ENCODE data around the gene RPUSD1.
A peak's percentile ranks its signal among the peaks of the same experiment; 100 is the strongest.

Gene RPUSD1

DNA sequence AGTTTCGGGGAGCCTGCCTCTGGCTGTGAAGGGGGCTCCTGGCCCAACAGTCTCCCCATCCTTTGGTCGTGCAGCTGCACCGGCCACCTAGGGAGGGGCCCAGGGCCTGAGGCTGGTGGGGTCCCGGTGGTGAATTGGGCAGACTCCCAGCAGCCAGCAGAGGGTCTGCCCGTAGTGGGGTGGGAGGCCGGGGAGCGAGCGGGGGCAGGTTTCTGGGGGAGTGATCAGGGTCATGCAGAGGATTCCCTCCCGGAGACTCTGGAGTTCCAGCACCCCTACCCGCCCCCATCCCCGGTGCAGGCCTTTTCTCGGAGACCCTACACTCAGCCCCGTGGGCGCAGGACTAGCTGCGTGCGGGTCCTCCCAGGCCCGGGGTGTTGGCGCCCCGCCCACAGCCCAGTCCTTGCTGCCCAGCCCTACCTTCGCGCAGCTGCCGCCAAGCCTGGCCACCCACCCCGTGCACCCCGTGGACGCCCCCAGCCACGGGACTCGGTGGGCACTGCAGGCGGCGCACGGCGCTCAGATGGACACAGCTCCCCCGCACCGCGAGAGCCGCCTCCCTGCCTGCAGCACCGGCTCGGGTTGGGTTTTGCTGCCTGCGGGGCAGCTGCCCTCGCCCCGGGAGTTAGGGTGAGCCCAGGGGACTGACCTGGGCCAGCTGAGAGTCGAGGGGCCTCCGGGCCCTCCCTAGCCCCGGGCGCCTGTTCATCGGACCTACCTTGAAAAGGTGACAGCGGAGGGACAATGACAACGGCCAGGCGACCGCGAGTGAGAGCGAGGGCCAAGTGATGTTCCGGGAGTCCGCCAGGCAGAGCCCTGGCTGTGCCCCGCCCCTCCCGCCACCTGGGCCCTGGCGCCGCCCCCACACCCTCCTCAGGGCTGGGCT lies 12.0 kb upstream of the RPUSD1 start, which contains the start of gene GNG13:
GNG13 (minus strand) TSS at position 787 of the 886 bp plus-strand sequence. CDS start 1,657 bp downstream, outside the sequence.
- no peak for DNase-seq (ENCODE audit: extremely low read depth in 1 of 2, low read depth in 1 of 2)

DNA sequence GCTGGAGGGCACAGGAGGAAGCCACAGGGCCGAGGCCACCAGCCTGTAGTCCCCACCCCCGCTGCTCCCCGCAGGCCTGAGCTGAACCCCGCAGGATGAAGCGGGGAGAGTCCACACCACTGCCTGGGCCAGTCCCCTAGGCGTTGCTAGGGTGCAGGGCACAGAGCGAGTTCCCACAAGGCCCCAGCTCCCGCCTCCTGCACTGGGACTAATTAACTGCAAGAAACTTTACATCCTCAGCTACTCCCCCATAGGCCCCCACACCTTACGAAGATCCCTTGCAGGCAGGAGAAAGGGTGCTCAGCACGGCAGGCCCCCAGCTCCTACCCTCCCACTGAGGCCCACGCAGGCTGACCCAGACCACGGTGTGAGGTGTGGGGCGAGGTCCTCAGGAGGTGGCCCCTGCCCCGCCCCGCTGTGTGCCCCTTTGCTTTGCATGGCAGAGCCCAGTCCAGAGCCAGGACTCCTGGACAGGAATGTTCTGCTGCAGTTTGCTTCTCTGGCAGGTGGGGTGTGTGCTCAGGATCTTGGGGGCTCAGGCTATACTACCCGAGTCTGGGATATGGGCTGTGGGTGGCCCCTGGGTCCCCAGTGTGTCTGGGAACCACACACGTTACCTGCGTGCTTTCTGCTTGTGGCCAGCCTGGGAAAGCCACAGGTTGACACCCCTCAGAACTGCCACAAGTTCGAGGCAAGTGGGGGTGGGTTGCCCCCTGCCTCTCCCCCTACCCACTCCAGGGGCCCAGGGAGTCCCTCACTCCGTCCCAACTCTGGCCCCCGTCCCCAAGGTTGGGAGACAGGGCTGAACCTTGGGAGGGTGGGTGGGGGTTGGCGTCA lies 11.1 kb upstream of the RPUSD1 start:
- no peak for DNase-seq (ENCODE audit: extremely low read depth in 1 of 2, low read depth in 1 of 2)

DNA sequence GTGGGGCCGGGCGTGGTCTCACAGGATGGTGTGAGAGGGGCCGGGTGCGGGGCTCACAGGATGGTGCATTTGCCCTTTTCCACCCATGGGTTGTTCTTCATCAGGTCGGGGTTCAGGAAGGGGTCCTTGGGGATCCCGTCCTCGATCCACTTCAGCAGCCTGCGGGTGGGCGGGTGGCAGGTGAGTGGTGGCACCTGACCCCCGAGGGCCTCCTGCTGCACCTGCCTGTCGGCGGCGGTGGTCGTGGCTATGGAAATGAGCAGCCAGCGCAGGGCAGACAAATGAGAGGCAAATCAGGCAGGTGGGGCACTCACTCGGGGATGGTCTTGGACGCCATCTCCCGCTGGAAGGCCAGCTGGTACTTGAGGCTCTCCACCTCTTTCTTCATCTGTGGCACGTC lies 10.5 kb upstream of the RPUSD1 start:
- no peak for DNase-seq (ENCODE audit: extremely low read depth in 1 of 2, low read depth in 1 of 2)

DNA sequence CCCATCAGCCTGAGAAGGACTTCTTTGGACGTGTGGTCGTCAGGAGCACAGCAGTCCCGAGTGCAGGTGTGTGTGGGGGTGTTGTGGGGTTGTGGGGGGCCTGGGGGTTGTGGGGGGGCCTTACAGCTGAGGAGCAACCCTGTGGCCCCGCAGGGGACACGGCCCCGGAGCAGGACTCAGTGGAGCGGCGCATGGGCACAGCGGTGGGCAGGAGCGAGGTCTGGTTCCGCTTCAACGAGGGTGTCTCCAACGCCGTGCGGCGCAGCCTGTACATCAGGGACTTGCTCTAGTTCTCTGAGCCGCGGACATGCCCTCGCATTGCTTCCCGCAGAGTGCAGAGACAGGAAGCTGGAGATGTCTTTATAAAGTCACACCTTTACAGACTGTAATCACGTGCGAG lies 9.5 kb upstream of the RPUSD1 start:
- no peak for DNase-seq (ENCODE audit: extremely low read depth in 1 of 2, low read depth in 1 of 2)

DNA sequence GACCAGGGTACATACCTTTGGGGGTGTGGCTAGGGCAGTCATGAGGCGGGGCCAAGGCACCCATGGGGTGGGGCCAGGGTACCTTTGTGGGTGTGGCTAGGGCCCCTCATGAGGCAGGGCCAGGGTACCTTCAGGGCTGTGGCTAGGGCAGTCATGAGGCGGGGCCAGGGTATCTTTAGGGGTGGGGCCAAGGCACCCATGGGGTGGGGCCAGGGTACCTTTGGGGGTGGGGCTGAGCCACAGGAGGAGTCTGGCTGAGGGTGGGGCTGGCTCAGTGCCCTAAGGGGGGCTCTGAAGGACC lies 8.9 kb upstream of the RPUSD1 start:
- no peak for DNase-seq (ENCODE audit: extremely low read depth in 1 of 2, low read depth in 1 of 2)

DNA sequence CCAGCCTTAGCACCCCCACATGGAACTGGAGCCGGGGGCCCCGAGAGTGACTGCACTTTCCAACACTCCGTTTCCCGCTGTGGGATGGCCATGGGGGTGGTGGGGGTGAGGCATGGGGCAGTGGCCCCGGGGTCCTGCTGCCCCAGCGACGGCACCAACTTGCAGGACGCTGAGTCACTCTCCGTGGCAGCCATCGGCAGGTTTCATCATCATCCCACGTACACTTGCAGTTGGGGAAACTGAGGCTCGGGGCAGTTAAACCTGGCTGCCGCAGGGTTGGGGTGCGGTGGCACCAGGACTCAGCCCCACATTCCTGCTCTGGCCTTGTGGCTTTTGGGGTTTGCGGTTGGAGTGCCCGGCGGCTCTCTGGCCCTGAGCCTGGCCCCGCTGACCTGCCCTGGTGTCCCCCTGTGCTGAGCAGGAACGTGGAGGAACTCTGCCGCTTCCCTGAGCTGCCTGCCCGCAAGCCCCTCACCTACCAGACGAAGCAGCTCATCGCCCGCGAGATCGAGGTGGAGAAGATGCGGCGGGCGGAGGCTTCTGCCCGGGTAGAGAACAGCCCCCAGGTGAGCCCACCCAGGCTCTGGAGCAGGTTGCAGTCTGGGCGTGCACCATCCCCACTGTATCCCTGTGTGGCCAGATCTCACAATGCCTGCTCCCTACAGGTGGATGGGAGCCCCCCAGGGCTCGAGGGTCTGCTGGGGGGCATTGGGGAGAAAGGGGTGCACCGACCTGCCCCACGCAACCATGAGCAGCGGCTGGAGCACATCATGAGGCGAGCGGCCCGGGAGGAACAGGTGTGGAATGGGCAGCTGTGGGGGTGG lies 8.3 kb upstream of the RPUSD1 start:
- no peak for DNase-seq (ENCODE audit: extremely low read depth in 1 of 2, low read depth in 1 of 2)

DNA sequence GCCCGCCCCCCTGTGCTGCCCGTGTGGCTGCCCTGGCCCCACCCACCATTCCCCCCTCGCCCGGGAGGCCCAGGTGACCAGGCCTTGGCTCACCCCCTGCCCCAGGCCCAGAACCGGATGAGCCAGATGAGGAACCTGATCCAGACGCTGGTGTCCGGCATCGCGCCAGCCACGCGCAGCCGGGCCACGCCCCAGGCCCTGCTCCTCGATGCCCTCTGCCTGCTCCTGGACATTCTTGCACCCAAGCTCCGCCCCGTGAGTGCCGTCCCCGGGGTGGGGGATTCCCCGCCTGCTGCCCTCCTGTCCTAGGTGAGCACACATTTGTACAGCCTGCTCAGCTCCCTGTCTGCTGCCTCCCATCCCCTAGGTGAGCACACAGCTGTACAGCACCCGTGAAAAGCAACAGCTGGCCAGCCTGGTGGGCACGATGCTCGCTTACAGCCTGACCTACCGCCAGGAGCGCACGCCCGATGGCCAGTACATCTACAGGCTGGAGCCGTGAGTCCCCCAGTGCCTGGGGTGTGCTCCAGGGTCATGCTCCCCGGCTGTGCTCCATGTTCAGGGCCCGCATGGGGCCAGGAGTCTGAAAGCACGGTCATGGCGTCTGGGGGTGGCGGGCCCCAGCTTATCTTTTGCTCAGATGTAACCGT lies 7.5 kb upstream of the RPUSD1 start:
- DNase-seq (ENCODE audit: extremely low read depth in 1 of 2, low read depth in 1 of 2): no peak

DNA sequence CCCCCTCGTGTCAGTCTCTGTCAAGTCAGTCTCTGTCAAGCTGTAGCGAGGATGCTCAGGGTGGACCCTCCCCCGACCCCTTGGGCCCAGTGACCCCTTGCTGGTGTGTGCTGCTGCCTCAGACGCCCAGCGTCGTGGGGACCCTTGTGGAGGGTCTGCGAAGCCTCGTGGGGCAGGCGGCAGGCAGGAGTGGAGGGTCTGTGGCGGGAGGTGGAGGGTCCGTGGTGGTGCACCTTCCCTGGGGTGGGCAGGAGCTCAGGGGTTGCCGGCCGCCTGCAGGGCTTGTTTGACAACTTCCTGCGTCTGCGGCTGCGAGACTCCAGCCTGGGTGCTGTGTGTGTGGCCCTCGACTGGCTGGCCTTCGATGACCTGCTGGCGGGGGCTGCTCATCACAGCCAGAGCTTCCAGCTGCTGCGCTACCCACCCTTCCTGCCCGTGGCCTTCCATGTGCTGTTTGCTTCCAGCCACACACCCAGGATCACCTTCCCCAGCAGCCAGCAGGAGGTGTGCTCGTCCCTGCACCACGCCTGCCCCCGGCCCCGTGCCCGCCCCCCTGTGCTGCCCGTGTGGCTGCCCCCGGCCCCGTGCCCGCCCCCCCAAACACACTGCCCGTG lies 6.8 kb upstream of the RPUSD1 start:
- no peak for DNase-seq (ENCODE audit: extremely low read depth in 1 of 2, low read depth in 1 of 2)

DNA sequence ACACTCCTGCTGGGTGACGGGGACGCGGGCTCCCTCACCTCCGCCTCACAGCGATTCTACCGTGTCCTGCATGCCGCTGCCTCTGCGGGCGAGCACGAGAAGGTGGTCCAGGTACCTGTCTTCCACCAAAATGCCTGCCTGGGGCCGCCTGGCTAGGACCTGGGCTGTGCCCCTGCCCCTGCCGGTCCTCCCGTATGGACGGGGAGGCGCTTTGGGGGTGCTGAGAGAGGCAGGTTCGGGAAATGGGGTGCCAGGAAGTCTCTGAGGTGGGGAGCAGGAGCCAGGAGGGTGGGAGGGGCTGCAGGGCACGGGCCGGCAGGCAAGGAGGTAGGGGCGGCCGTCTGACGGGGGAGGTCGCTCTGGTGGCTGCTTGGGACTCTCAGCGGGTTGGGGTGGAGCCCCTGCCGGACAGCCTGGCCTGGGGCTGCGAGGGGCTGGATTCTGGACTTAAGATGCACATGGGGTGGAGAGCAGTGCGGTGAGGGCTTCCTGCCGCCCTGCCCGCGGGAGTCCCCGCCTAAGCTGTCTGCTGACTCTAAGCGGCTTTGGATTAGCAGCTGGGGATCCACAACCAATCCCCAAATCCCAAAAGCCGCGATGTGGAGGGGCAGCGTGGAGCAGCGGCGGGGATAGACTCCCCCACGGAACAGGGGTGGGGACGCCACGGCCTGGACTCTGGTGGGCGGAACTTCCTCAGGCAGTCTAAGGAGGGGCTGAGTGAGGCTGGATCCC lies 6.1 kb upstream of the RPUSD1 start:
- DNase-seq (ENCODE audit: extremely low read depth in 1 of 2, low read depth in 1 of 2): no peak

DNA sequence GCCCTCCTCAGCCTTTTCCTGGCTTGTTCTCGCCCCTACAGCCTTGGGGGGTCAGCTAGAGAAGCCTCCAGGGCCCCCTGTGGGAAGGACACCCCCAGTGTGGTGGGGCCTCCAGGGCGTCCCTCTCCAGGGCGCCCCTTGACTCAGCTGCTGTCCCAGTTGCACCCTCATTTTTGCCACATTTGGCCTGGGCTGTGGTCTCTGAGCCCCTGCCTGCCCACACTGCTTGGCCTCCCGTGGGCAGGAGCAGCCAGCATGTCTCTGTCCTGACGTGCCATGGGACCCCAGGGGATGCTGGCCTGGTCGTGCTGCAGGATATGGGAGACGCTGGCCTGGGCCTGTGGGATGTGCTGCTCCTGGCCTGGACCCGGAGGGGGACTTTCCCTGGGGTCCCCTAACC lies 5.2 kb upstream of the RPUSD1 start:
- no peak for DNase-seq (ENCODE audit: extremely low read depth in 1 of 2, low read depth in 1 of 2)

DNA sequence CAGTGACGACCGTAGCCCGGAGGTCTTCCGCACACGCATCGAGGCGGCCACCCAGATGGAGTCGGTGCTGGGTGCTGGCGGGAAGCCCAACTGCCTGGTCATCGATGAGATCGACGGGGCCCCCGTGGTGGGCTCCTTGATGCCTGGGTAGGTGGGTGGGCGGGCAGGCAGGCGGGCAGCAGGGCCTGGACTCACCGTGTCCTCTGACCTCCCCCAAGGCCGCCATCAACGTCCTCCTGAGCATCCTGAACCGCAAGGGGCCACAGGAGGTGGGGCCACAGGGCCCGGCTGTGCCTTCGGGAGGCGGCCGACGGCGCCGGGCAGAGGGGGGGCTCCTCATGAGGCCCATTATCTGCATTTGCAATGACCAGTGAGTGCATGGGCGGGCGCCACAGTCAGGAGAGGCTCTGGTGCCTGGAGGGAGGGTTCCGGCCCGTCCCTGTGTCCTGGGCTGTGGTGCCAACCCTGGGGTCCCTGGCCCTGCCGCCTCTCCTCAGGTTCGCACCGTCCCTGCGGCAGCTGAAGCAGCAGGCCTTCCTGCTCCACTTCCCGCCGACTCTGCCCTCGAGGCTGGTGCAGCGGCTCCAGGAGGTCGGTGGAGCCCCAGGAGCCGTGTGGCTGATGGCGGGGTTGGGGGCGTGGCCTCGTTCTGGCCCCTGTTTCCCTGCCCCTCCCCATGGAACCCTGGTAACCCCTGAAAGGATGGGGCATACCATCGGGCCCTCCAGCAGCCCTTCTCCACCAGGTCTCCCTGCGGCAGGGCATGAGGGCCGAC lies 4.2 kb upstream of the RPUSD1 start:
- DNase-seq (ENCODE audit: extremely low read depth in 1 of 2, low read depth in 1 of 2): no peak

DNA sequence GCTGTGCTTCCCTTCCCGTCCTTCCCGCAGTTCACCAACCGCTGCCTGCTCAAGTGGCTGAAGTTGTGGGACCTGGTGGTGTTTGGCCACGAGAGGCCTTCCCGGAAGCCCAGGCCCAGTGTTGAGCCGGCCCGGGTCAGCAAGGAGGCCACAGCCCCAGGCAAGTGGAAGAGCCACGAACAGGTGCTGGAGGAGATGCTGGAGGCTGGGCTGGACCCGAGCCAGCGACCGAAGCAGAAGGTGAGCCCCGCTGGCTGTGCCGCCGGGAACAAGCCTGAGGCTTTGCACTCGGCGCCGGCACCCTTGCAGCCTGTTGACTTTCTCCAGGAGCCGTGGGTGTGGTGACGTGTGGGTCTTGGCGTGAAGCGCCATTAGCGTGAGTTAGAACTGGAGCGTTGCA lies 3.0 kb upstream of the RPUSD1 start:
- DNase-seq (ENCODE audit: extremely low read depth in 1 of 2, low read depth in 1 of 2): no peak

DNA sequence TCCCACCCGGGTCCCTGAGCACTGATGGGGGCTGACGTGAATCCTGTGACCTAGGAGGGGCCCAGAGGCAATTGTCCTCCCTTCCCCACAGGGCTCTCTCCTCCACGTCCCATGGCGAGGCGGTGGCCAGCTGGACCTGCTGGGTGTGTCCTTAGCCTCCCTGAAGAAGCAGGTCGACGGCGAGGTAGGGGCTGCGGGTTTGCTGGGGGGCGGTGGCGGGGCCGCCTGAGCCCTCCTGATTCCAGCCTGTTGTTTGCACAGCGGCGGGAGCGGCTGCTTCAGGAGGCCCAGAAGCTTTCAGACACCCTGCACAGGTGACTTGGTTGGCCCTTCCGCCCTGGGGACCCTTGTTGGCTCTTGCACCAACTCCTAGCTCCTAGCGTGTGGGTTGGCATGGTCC lies 1.9 kb upstream of the RPUSD1 start:
- no peak for DNase-seq (ENCODE audit: extremely low read depth in 1 of 2, low read depth in 1 of 2)

DNA sequence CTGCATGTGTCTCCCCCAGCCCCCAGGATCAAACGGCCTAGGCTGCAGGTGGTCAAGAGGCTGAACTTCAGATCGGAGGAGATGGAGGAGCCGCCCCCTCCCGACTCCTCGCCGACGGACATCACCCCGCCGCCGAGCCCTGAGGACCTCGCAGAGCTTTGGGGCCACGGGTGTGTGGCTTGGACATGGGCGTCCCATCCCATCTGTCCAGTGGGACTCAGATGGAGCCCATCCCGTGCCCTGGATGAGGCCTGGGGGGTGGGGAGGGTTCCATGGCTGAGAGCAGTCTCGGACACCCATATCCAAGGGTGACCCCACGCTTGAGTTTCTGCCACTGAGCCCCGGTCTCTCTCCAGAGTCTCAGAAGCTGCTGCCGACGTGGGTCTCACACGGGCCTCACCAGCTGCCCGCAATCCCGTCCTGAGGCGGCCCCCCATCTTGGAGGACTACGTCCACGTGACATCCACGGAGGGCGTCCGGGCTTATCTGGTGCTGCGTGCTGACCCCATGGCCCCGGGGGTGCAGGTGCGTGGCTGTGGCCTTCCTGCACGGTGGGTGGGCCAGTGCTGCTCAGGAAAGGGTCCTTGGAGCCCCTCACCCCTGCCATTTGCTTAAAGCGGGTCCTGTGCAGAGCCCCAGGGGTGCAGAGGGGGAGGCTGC lies 1.1 kb upstream of the RPUSD1 start:
- DNase-seq (ENCODE audit: extremely low read depth in 1 of 2, low read depth in 1 of 2): no peak

DNA sequence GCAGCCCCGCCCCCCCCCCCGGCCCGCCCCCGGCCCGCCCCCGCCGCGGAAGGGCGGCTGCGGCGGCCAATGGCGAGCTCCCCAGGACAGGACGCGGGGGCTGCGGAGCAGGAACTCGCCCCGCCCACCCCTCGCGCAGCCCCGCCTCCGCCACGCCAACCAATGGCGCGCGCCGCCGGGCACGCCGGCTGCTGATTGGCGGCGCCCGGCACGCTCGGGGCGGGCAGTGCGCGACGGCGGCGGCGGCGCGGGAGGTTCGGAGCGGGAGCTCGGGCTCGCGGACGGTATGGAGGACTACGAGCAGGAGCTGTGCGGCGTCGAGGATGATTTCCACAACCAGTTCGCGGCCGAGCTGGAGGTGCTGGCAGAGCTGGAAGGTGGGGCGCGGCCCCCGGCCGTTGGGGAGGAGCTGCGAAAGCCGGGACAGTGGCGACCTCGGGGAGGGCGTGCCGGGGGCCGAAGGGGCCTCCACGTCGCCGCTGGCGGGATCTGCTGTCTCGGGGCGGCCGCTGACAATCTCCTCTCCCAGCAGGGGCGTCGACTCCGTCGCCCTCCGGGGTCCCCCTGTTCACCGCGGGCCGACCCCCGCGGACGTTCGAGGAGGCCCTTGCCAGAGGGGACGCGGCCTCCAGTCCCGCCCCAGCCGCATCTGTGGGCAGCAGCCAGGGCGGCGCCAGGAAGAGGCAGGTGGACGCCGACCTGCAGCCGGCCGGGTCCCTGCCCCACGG lies 382 bp upstream of the RPUSD1 start, which contains the start of gene CHTF18:
CHTF18 (plus strand) TSS at position 222 of the 728 bp plus-strand sequence; CDS start at position 287, 65 bp downstream.
- DNase-seq (ENCODE audit: extremely low read depth in 1 of 2, low read depth in 1 of 2): peak; percentile 73 to 89

DNA sequence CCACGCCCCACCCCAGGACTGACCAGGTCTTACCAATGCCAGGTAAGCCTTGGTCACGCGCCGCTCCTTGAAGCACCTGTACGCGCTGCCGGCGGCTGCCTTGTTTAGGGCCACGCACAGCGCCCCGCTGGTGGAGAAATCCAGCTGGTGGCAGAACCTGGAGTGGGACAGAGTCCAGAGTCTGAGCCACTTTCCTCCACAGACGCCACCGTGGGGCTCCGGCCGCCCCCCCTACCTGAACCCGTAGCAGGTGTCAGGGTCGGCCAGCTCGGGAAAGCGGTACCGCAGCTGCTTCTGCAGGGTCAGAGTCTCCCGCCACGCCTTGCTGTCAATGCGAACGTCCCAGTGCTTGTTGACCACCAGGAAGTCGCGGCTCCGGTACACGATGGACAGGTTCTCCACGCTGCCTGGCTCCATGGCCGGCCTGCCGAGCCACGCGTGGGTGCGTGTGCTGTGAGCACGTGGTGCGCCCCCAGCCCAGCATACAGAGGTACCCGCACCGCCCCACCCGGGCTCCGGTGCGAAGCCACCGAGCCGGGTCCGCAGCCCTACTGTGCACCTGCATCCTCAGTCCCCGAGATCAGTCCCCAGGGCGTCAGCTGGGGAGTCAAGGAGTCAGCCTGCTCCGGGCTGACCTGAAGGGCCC lies 737 bp downstream of the RPUSD1 start:
- DNase-seq (ENCODE audit: extremely low read depth in 1 of 2, low read depth in 1 of 2): no peak
